NCI-H2196 (cell line): ENCODE measurements around the gene FAM240A.
"Not testable (repeated sequence)": the region's sequence is repeated elsewhere in the genome, so short reads cannot be mapped to it uniquely, and the experiment has no call there.

Source experiments
- DNase-seq: peaks from one replicate; lab custom pipeline; 2025; ENCODE audit not compliant: unreplicated experiment; lab: John Stamatoyannopoulos, UW

The FAM240A gene

DNA sequence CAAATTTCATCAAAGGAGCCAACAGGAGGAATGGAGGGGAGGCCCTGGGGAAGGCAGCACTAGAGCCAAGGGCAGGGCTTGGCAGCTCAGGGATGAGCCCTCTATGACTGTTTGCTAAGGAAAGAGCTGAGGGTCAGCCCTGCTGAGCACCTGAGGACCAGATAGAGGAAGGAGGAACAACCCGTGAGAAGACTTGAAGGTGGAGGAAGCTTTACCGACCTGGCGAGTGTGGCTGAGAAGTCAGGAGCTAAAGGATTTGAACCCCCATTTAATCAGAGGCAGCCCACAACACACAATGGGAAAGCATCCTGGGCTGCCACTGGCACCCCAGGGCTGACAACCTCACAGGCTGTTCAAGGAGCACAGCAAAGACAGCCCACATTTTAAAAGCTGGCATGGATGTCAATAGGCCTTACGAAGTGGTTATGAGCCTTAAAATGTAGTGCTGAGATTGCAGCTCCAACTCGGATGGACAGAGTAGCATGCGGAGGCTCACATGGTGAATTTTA, 25.5 kb upstream of the FAM240A start:
- no peak for DNase-seq

DNA sequence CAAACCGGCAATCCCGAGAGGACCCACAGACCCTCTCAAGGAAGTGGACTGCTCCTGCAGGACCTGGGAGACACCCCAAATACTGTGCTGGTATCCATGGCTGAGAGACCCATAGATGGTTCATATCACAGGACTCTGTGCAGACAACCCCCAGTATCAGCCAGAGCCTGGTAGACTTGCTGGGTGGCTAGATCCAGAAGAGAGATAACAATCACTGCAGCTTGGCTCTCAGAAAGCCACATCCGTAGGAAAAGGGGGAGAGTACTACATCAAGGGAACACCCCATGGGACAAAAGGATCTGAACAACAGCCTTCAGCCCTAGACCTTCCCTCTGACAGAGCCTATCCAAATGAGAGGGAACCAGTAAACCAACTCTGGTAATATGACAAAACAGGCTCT, 25.1 kb upstream of the FAM240A start:
- not testable (repeated sequence) for DNase-seq

DNA sequence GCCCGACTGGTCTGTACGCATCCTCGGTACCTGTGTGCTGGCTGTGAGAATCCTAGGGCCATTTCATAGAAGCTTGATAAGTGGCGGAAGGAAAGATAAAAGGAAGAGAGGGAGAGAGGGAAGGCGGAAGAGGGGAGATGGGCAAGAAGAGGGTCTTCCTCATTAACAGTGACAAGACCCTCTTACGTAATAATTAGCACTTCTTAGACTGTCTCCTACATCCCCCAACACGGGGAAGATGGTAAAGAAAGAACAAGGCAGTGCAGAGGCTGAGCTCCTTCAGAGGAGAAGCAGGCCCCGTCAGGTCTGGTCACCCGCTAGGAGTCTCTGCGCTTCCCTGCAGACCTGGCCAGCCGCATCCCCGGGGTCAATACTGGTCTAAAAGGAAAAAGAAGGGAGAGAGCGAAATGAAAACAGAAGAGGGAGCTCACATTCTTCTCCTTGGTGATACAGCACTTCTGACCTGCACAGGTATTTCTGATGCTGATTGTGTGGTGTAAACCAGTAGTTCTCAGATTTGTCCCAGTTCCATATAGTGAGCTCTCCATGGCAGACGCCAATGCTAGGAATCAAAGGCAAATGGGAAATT, 19.0 kb upstream of the FAM240A start:
- DNase-seq: no peak

DNA sequence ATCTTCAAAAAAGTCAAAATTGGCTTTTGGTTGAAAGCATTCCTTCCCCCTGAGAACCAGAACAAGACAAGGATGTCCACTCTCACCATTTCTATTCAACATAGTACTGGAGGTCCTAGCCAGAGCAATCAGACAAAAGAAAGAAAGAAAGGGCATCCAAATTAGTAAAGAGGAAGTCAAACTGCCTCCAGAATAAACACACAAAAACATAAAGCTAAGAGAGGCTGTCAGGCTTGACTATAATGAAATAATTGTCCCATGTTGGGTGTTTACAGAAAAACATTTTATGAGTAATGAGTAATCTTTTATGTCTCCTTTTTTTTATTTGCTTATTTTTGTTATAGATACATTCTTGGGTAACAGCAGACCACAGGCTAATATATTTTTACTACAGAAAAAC, 18.3 kb upstream of the FAM240A start:
- DNase-seq: no peak

DNA sequence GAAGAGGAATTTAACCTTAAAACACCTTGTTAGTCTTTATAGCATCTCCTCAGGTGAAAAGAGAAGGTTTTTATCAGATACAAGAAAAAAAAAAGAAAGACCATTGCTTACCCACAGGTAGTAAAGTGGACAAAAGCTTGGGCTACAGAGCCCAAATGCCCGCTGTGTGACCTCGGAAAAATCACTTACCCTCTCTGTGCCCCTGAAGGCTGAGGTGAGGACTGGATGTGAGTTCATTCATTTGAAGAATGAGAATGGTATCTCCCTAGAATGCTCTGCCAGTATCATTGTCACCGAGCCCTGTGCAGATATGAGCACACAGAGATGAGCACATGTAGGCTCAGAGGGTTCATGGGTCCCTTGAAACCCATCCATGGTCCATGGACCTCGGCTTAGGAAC, 17.6 kb upstream of the FAM240A start:
- no peak for DNase-seq

GRCh38 chr3:46595819-46596314, 16.5 kb upstream of the FAM240A start:
- DNase-seq: no peak

- no peak for DNase-seq
Observed at GRCh38 chr3:46599590-46599989, 12.7 kb upstream of the FAM240A start.

- DNase-seq: no peak
Observed at GRCh38 chr3:46603446-46604046, 8.8 kb upstream of the FAM240A start.

DNA sequence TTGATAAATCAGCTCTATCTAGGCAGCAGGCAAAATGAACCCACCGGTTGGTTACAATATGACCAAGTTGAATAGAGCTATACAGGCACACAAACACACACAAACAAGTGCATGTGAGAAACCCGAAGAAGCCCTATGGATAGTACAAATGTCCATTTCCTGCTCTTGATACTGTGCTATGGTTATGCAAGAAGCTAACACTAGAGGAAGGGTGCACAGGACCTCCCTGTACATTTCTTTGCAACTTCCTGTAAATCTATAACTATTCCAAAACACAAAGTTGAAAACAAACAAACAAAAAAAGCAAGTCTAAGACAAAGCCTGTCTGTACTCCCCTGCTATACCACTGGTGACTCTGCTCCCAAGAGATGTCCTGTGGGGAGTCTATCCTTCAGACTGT, 8.2 kb upstream of the FAM240A start:
- DNase-seq: no peak

GRCh38 chr3:46607603-46608028, 4.7 kb upstream of the FAM240A start:
- DNase-seq: no peak

DNA sequence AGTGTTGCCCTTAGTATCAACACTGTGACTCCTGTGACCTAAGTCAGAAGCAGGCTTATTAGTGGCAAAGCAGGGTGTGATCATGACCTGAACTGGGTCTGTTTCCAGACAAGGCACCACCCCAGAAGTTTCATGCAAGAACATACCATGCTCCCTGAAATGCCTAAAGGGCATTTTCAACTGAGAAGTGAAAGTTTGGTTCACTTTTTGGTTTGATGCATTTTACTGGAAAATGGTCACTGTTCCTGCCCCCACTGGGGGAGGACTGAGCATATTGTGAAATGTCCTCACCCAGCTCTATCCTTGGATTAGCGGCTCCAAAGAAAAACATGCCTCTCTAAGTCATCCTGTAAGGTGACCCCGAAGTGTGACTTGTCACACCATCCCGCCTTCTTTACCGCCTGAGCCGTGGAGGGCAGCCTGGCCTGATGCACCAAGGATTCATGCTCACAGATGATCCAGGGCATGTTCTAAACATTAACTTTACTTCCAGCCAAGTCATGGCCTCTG, 3.1 kb upstream of the FAM240A start:
- no peak for DNase-seq

DNA sequence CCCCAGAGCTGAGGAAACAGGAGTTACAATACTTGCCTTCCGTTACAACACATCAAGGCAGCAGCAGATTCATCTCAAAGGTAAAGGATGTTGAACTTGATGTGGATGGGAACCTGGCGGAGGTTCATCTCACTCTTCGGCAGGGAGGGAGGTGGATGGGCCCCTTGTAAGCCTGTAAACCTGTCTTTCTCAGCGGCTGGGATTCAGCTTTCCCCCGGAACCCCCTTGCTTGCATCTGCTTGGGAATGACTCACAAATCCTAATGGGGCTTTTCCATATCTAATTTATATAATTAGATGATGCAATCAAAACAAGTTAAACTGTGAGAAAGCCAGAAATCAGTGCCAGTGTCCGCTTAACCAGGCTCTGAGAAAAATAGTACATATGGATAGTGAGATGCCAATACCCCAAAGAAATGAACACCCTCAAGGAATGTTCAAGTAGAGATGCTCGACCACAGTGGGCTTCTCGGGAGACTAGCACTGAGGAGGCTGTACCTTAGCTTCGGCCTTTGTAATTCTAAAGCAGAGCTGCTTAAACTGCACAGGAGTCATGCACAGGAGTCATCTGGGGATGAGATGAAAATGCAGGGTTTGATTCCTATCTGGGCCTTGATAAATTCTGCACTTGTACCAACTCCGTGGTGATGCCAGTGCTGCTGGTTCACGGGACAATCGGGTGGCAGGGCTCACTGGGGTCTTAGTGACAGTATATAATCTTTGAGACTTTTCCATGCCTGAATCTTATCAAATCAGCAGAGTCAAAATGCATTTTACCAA, 2.2 kb upstream of the FAM240A start:
- DNase-seq: no peak

DNA sequence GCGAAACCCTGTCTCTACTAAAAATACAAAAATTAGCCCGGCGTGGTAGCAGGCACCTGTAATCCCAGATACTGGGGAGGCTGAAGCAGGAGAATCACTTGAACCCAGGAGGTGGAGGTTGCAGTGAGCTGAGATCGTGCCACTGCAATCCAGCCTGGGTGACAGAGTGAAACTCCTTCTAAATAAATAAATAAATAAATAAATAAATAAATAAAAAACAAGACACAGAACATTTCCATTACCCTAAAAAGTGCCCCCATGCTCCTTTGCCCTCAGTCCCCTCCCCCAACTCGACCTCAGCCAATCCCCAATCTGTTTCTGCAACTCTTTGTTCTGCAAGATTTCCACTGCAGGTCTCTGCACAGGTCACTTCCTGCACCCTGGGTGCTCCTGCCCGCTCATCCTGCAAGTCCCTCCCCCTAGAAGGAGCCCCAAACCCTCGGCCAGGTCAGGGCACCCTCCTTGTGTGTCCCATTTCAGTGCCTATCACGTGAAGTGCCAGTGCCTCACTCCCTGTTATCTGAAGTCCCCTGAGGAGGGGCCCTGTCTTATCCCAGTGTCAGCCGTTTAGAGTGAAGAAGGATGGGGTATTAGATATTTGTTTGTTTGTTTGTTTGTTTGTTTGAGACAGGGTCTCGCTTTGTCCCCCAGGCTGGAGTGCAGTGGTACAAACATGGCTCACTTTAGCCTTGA, 1.1 kb downstream of the FAM240A start:
- DNase-seq: no peak

- DNase-seq: no peak
Observed at GRCh38 chr3:46614431-46614830, 2.1 kb downstream of the FAM240A start.

DNA sequence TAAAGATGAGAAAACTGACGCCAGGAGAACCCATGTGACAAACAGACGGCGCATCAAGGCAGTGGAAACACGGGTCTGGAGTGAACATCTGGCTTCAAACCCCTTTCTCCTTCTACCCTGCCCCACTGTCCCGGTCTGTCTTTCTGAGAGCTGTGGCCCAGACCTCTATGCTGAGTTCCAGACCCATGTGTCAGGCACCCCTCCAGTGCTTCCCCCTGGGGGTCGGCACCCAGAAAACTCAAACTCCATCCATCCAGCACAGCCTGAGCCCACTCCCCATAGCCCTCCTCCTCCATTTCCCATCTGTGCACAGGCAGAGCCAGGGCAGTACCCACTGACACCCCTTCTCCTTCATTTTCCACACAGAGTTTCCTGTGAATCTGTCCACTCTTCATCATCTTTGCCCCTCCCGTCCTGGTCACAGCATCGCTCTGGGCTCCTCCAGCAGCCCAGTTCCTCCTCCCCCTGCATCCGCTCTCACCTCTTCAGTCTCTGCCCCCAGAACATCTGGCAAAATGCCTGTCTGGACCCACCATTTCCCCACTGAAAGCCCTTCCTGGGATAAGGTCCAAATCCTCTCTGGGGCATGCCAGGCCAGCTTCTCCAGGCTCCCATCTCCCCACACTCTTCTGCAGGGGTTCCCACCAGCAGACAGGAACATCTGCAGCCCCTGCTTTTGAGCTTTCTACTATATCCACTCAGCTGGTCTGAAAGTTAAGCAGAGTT, 2.9 kb downstream of the FAM240A start:
- DNase-seq: no peak

GRCh38 chr3:46615976-46616375, 3.7 kb downstream of the FAM240A start:
- no peak for DNase-seq

GRCh38 chr3:46617941-46618340, 5.6 kb downstream of the FAM240A start:
- DNase-seq: no peak

DNA sequence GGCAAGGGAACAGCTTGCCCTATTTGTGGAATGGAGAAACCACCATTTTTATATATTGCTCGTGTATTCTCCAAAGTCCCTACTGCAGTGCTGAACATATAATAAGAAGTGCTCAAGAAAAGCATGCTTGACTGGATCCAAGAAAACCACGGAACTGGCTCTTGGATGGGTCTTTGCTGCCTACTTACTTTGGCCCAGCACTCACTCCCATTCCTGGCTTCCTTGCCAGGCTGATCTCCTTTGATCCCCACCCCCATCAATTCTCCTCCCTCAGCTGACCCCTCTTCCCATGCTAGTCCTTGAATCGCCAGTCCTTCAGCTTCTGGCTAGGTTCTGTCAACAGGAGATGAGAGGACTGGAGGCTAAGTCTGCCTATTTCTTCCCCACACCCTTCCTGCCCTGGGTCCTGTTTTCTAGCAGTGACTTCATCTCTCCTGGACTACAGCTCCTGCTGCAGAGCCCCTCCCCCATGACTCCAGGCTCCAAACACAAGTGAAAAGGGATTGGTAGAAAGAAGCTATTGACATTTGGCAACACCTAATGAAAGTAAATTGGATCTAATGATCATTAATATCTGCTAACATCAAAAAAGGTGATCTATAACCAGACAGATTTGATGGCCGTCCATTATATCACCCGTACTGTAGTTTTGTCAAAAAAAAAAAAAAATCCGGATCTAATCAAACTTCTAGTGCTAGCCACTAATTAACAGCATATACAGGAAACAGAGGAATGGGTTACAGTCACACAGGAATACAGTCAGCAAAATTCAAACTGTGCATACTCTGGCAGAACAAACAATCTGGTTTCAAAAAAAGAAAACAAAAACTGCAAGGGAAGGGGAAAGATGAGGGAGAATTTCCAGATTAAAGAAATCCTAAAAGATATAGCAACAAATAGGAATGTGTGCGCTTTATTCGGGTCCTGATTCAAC, 7.8 kb downstream of the FAM240A start:
- DNase-seq: no peak

DNA sequence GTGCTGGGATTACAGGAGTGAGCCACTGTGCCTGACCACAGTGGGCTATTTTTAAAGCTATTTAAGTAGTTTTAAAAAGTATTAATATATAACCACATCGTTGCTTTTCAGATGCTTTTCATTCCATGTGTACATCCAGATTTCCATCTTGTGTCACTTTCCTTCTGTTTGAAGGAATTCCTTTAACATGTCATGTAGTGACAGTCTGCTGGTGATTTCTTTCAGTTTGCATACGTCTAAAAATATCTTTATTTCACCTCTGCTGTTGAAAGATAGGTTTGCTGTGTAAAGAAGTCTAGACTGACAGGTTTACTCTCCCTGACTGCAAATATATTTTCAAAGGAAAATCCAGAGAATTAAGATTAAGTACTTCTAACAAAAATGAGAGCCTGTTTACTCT, 12.2 kb downstream of the FAM240A start:
- no peak for DNase-seq
